K562 (cell line): ENCODE measurements around the gene ERGIC3. TPM values are rescaled to one million over a fixed set of nuclear protein-coding genes. Genes with fewer than 3 reads are reported as not detected.
A peak's percentile ranks its signal among the peaks of the same experiment; 100 is the strongest.

Experiments used
- ATF4 ChIP-seq: fragments of 450-650 bp; formaldehyde crosslinking; IDR thresholded peaks from 2 replicates; pipeline ENCODE4 v1.4.0; 2022; ENCODE audit warnings: mild to moderate bottlenecking, moderate library complexity
- E4F1 ChIP-seq: fragments of 250-450 bp; sonication (Bioruptor Pico); IDR thresholded peaks from 2 replicates; pipeline ENCODE4 v1.5.0; 2021; ENCODE audit warnings: mild to moderate bottlenecking, borderline replicate concordance
- MITF ChIP-seq: IDR thresholded peaks from 2 replicates; pipeline ENCODE4 v1.6.1; 2014; ENCODE audit warnings: antibody characterized with exemption
- PKNOX1 ChIP-seq: fragments of 450-650 bp; IDR thresholded peaks from 2 replicates; pipeline ENCODE4 v1.6.1; 2016
- PURB ChIP-seq: sonication (generic); formaldehyde crosslinking; IDR thresholded peaks from 2 replicates; pipeline ENCODE4 v1.9.0; 2021; ENCODE audit warnings: low read depth, mild to moderate bottlenecking, missing genetic modification reagents
- TEAD4 ChIP-seq, 2 experiments: sonication (generic) in 1 of 2; formaldehyde crosslinking in 1 of 2; IDR thresholded peaks; 2 replicates each; pipeline versions ENCODE4 v1.6.1 to v1.8.0; 2012 to 2022; ENCODE audit warnings: borderline replicate concordance in 1 of 2, inconsistent platforms in 1 of 2, low read length in 1 of 2, mild to moderate bottlenecking in 1 of 2, missing genetic modification reagents in 1 of 2
- ZNF121 ChIP-seq: sonication (generic); formaldehyde crosslinking; conservative IDR thresholded peaks from 2 replicates; pipeline ENCODE4 v1.8.0; 2022; ENCODE audit warnings: missing genetic modification reagents
- ZNF318 ChIP-seq, 2 experiments: fragments of 450-650 bp; IDR thresholded peaks; 2 replicates each; pipeline ENCODE4 v1.6.1; 2016; ENCODE audit warnings: mild to moderate bottlenecking in 2 of 2, borderline replicate concordance in 1 of 2, low read depth in 1 of 2, moderate library complexity in 1 of 2
- ZNF778 ChIP-seq: fragments of 450-650 bp; formaldehyde crosslinking; IDR thresholded peaks from 2 replicates; pipeline ENCODE4 v1.4.0; 2020; ENCODE audit warnings: mild to moderate bottlenecking, moderate library complexity
- ZNF79 ChIP-seq: fragments of 250-450 bp; sonication (Bioruptor Pico); IDR thresholded peaks from 2 replicates; pipeline ENCODE4 v1.4.0; 2020; ENCODE audit warnings: low read depth, mild to moderate bottlenecking, moderate library complexity
- polyA plus RNA-seq, 8 experiments: library from polyadenylated mRNA; depleted of rRNA in 4 of 8; stranded (reverse) in 5 of 8; unstranded in 3 of 8; fragments of >200 nt; fragmentation: Nextera tagmentation in 2 of 8; fragmentation: Illumina TruSeq in 1 of 8; extraction: Ambion mirVana in 2 of 8; extraction: Trizol in 1 of 8; gene quantifications; 2 replicates each; pipeline versions ENCODE4 v1.2.1 to v1.2.3, GENCODE V29; 2011 to 2014; ENCODE audit warnings: inconsistent platforms in 1 of 8, missing spikeins in 1 of 8
- total RNA-seq, 7 experiments: library from RNA; depleted of rRNA in 6 of 7; stranded (reverse); fragments of >200 nt in 6 of 7; fragmentation: Illumina TruSeq in 2 of 7; extraction: Trizol in 2 of 7; gene quantifications; 2 replicates each; pipeline versions ENCODE4 v1.2.1 to v1.2.3, GENCODE V29; 2011 to 2021; ENCODE audit warnings: low replicate concordance in 1 of 7

ERGIC3 gene
- total and polyA plus RNA-seq, 9 of the 15 experiments (the other 6 are each of a cell fraction or from before 2014, with no cell fraction given), result 121 to 278 (median 184) TPM

GRCh38 chr20:35541783-35542662 is at the start of gene ERGIC3 (continued):
- TF ChIP-seq ZNF318 (IDR thresholded peaks at IDR 0.05; ENCODE audit: borderline replicate concordance in 1 of 2, low read depth in 1 of 2) (no peak), TEAD4 (IDR thresholded peaks at IDR 0.05; ENCODE audit: low read length) (no peak), TEAD4 (CRISPR knock-in tag; IDR thresholded peaks at IDR 0.05; ENCODE audit: borderline replicate concordance) (no peak), ATF4 (CRISPR knock-in tag) (no peak), ZNF778 (CRISPR knock-in tag) (no peak), MITF (no peak), ZNF121 (no peak), ZNF79 (CRISPR knock-in tag) (no peak), E4F1 (CRISPR knock-in tag) (no peak), PKNOX1 (0 out of 2 replicates have a peak, but pooled peaks have one; percentile 17), PURB (no peak)
